SU-DHL-6 (cell line): ENCODE data around the gene BRD4.

Experiments used
- CTCF ChIP-seq: fragments of 200-600 bp; sonication (generic); IDR thresholded peaks from one replicate; pipeline ENCODE4 v1.5.1; 2017; ENCODE audit warnings: antibody characterized with exemption, mild to moderate bottlenecking, low read length, moderate library complexity; ENCODE audit not compliant: insufficient read depth, poor library complexity, severe bottlenecking
- EZH2phosphoT487 ChIP-seq: fragments of 200-600 bp; sonication (generic), shearing (Covaris generic); conservative IDR thresholded peaks from 2 replicates; pipeline ENCODE4 v1.6.1; 2018; ENCODE audit warnings: mild to moderate bottlenecking, antibody characterized with exemption, low read length, moderate library complexity, mixed read lengths

GRCh38 chr19:15188851-15189250 lies 143.5 kb downstream of the BRD4 start:
- TF ChIP-seq CTCF, result no peak
- TF ChIP-seq EZH2phosphoT487, result no peak
